Endometrium (tissue), 2 donors: ENCODE measurements around the gene SLC4A5.
"Not testable (repeated sequence)": the region's sequence is repeated elsewhere in the genome, so short reads cannot be mapped to it uniquely, and the experiment has no call there.

Source experiments
- FAIRE-seq: peaks from 2 replicates; lab custom pipeline; 2012; peaks lifted over from hg19 to GRCh38; lab: Jason Lieb, UNC
- donor health status: control.
- donor health status: control.

Gene SLC4A5

DNA sequence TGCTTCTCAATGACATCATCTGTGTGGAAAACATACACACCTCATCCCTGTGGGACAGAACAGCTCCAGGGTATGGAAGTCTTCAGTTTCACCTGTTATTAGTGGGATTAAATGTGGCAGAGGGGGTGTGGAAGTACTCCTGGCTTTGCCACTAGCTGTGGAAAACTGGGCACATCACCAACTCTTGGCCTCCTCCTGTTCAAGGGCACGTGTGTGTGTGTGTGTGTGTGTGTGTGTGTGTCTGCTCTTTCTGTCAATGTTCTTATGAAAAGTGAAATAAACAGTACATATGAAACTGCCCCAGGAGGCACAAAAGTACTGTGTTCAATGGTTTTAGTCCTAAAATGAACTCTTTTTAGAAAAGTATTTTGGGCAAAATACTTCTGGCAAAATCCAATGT is 78.9 kb downstream of the SLC4A5 start:
- FAIRE-seq = no peak

GRCh38 chr2:74262681-74263080 is 80.5 kb downstream of the SLC4A5 start:
- FAIRE-seq = no peak

GRCh38 chr2:74261204-74261864 is 81.9 kb downstream of the SLC4A5 start:
- FAIRE-seq = no peak

GRCh38 chr2:74260495-74260894 is 82.7 kb downstream of the SLC4A5 start:
- no peak for FAIRE-seq

- no peak for FAIRE-seq
Measured at GRCh38 chr2:74259733-74260132, 83.5 kb downstream of the SLC4A5 start.

GRCh38 chr2:74259191-74259590 is 84.0 kb downstream of the SLC4A5 start:
- no peak for FAIRE-seq

GRCh38 chr2:74255660-74256213 is 87.5 kb downstream of the SLC4A5 start:
- FAIRE-seq = no peak

GRCh38 chr2:74253971-74254310 is 89.3 kb downstream of the SLC4A5 start:
- FAIRE-seq = no peak

GRCh38 chr2:74253306-74253970 is 89.8 kb downstream of the SLC4A5 start:
- FAIRE-seq = no peak

GRCh38 chr2:74252862-74253261 is 90.4 kb downstream of the SLC4A5 start:
- FAIRE-seq = no peak

DNA sequence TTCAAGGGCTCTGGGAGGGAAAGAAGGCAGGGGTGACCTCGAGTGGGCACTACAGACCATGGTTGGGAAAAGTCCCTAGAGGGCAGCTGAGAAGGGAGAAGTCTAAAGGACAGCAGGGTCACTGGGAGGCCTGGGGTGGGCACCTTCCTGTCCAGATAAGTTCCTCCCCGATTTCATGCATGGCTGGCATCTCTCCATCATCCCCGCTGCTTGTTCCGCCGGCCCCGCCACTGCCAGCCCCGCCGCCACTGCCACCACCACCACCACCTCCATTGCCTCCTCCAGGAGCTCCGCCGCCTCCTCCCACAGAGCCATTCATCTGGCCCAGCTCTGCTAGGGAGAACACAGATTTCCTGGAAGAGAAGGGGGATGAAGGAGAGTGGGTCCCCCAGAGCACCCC is 91.2 kb downstream of the SLC4A5 start:
- FAIRE-seq = no peak

GRCh38 chr2:74250189-74250631 is 93.0 kb downstream of the SLC4A5 start:
- FAIRE-seq = no peak

DNA sequence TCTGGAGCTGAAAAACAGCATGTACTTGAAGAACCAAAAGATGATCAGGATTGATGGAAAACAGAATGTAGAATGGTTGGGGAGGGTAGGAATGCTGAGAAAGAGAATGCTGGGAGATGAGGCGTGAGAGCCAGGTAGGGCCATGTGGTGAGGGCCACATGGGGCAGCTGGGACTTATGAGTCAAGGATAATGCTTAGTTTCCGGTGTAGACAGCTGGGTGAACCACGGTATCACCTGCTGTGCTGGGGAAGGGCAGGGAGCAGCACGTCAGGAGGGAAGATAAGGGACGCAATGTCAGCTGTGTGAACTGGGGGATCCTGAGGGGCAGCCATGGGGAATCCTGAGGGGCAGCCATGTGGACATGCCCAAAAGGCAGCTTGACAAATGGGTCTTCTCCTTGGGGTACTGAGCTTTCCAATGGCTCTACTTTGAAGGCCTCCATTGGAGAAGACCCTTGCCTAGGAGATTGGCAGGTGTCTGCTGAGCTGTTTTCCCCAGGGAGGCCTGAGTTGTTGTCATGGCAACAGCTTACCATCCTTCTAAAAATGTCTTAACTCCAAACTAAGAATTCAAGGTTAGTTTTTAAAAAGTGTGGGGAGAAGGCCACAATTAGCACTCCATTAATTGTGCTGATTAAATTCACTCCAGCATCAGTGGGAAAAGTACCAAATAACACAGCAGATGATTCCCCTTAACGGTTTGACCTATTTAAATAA is 93.7 kb downstream of the SLC4A5 start:
- FAIRE-seq = no peak

DNA sequence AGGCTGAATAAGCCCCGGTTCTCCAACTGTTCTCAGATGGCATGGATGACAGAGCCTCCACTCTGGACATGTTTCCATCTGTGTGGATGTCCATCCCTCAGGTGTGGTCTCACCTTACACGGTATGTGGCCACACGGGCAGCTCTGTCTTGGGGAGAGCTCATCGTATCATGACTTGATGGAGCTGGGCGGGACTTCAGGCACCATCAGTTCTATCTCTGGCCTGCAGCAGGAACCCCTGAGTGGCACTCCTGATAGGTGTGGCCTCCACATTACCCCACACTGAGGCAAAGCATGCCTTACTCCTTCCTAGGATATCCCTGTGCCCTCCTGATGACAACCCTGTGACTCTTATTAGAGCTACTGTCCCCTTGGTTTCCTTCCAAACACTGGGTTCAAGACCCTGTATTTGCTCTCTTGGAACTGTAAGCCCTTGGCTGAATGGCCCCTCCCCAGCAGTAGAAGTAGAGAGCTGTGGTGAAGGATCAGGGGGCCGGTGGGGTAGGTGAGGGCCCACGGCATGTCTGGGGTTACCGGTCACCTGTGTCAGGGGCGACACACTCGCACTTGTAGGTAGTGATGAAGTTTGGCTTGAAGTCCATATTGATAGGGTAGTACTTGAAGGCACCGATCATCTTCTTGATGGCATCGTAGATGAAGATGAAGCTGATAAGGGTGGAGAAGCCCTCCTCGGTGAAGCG is 96.6 kb downstream of the SLC4A5 start:
- no peak for FAIRE-seq

DNA sequence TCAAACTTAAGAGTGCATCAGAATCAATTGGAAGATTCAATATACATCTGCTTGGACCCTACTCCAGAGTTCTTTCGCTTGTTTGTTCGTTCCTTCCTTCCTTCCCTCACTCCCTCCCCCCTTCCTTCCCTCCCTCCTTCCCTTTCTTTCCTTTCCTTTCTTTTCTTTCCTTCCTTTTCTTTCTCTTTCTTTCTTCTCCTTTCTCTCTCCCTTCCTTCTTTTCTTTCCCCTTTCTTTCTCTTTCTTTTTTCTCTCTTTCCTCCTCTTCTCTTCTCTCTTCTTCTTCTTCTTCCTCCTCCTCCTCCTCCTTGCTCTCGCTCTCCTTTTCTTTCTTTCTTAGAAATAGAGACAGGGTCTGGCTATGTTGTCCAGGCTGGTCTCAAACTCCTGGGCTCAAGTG is 98.9 kb downstream of the SLC4A5 start:
- FAIRE-seq = no peak

- no peak for FAIRE-seq
Measured at GRCh38 chr2:74242354-74243071, 100.7 kb downstream of the SLC4A5 start.

GRCh38 chr2:74239346-74239745 is 103.9 kb downstream of the SLC4A5 start:
- no peak for FAIRE-seq

- FAIRE-seq = no peak
Measured at GRCh38 chr2:74238879-74239278, 104.3 kb downstream of the SLC4A5 start.

DNA sequence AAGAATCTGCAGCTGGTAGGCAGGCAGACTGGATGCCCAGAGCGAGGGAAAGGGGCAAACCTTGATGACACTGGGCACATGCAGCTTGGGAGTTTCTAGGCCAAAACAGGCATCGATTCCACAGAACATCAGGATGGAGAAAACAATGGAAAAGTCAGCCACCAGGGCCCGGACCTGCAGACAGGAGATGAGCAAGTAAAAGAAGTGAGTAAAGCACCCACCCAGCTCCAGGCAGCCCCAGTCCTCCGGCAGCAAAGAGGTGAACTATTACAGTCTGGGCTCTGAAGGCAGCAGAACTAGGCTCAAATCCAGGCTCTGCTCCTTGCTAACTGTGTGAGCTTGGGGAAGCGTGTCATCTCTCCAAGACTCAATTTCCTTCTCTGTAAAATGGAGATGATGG is 108.2 kb downstream of the SLC4A5 start:
- no peak for FAIRE-seq

GRCh38 chr2:74233648-74234047 is 109.6 kb downstream of the SLC4A5 start:
- no peak for FAIRE-seq

- no peak for FAIRE-seq
Measured at GRCh38 chr2:74232426-74232825, 110.8 kb downstream of the SLC4A5 start.

DNA sequence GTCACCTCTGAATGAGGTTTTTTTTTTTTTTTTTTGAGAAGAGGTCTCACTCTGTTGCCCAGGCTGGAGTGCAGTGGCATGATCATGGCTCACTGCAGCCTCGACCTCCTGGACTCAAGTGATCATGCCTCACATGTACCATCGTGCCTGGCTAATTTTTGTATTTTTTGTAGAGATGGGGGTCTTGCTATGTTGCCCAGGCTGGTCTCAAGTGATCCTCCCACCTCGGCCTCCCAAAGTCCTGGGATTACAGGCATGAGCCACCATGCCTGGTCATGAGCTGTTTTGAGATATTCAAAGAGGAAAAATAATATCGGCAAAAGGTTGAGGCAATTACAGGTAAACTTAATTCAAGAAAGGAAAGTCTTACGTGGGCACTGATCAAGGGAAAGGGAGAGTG is 113.4 kb downstream of the SLC4A5 start:
- not testable (repeated sequence) for FAIRE-seq
